Measurements from ENCODE around the gene ATP1B3. TPM values are rescaled to one million over a fixed set of nuclear protein-coding genes. Genes with fewer than 3 reads are reported as not detected.

The ATP1B3 gene
- total and polyA plus RNA-seq, 10 of the 15 experiments (the other 5 are each of a cell fraction or from before 2014, with no cell fraction given) = 41.4 to 200 (median 94.0) TPM

DNA sequence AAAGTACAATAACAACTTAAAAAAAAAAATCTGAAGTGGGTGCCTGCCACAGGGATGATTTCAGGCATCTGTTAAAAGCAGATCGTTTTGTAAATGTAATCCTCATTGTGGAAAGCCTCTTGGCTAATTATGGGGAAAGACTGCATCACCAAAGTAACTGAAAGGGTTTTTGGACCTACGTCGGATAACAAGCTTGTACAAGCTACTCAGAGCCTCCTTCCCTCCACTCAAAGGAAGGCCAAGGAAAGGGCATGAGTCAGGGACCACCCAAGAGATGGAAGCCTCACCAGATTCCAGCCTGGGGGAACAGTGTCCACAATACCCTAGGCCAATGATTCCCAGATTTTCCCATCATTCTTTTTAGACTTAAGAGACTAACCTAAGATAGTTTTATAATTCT lies 84.3 kb downstream of the ATP1B3 start:
- Histone ChIP-seq H3K4me2 (ENCODE audit: control insufficient read depth, insufficient read depth) (no peak overlapping the region), H2AFZ (ENCODE audit: control insufficient read depth, low read depth, low read length) (no peak overlapping the region), H4K20me1 (ENCODE audit: control insufficient read depth, insufficient read depth) (no peaks in the 10 kb centered on the region), H3K27me3 (replicated peaks in 1 of 2; ENCODE audit: control insufficient read depth in 2 of 2, insufficient read depth in 2 of 2, low read length in 1 of 2) (no peaks in the 10 kb centered on the region), H3K9ac (ENCODE audit: control insufficient read depth, insufficient read depth, low read length) (no peak overlapping the region), H3K36me3 (ENCODE audit: control insufficient read depth in 2 of 2, insufficient read depth in 2 of 2, low read length in 1 of 2) (no peaks in the 10 kb centered on the region; a peak in 1 of 4 replicates), H3K4me1 (ENCODE audit: control insufficient read depth, insufficient read depth, low read length) (no peaks in the 10 kb centered on the region), H3K27ac (ENCODE audit: control insufficient read depth, insufficient read depth) (no peak overlapping the region), H3K9me3 (replicated peaks; ENCODE audit: control insufficient read depth, insufficient read depth, low read length) (no peaks in the 10 kb centered on the region), H3K4me3 (no peak overlapping the region), H3K79me2 (ENCODE audit: control insufficient read depth, insufficient read depth, low read length) (no peaks in the 10 kb centered on the region)
- 79% methylated on average over 3 of the region's 3 CpGs for WGBS (ENCODE audit: insufficient coverage, insufficient replicate concordance, low lambda C conversion rate, missing lambda C conversion rate)
- intact Hi-C loops (cut with micrococcal nuclease; ENCODE audit: unreplicated experiment) = loop anchor here (5.0 kb wide), 1 partner anchor 67 kb away; no protein-coding TSS in a partner anchor
- POLR2A ChIA-PET = no interaction called here
- BruUV-seq (replicated peaks) = no TSS peak
- DNase-seq (ENCODE audit: low read depth, low spot score) (no peak), FAIRE-seq (no peak), ATAC-seq (no peak)
- SMC1A ChIA-PET (ENCODE audit: uncharacterized antibody, unreplicated experiment) = interaction anchor here (0.9 kb wide), 1 partner anchor 13 kb away, joined by 4 read pairs; no protein-coding TSS in a partner anchor
- RAD21 ChIA-PET (ENCODE audit: unreplicated experiment) = no interaction called here
- no peak for TF ChIP-seq RUNX3 (IDR thresholded peaks at IDR 0.05; ENCODE audit: low read length)
- no peak for TF ChIP-seq TAF1 (IDR thresholded peaks at IDR 0.05; ENCODE audit: borderline replicate concordance, low read depth, low read length)
- TF ChIP-seq LARP7 (IDR thresholded peaks at IDR 0.05) = no peak
- no peak for TF ChIP-seq KAT2A (conservative IDR thresholded peaks at IDR 0.05; ENCODE audit: control insufficient read depth, low read depth, low read length)
- TF ChIP-seq, protein P1, sequence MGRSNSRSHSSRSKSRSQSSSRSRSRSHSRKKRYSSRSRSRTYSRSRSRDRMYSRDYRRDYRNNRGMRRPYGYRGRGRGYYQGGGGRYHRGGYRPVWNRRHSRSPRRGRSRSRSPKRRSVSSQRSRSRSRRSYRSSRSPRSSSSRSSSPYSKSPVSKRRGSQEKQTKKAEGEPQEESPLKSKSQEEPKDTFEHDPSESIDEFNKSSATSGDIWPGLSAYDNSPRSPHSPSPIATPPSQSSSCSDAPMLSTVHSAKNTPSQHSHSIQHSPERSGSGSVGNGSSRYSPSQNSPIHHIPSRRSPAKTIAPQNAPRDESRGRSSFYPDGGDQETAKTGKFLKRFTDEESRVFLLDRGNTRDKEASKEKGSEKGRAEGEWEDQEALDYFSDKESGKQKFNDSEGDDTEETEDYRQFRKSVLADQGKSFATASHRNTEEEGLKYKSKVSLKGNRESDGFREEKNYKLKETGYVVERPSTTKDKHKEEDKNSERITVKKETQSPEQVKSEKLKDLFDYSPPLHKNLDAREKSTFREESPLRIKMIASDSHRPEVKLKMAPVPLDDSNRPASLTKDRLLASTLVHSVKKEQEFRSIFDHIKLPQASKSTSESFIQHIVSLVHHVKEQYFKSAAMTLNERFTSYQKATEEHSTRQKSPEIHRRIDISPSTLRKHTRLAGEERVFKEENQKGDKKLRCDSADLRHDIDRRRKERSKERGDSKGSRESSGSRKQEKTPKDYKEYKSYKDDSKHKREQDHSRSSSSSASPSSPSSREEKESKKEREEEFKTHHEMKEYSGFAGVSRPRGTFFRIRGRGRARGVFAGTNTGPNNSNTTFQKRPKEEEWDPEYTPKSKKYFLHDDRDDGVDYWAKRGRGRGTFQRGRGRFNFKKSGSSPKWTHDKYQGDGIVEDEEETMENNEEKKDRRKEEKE (IDR thresholded peaks at IDR 0.05) = no peak
- no peak for TF ChIP-seq CHD1 (IDR thresholded peaks at IDR 0.05; ENCODE audit: low read depth, low read length)
- TF ChIP-seq NBN (IDR thresholded peaks at IDR 0.05) = no peak
- TF ChIP-seq CREB1 (IDR thresholded peaks at IDR 0.05; ENCODE audit: low read depth) = no peak
- no peak for TF ChIP-seq STAT1 (conservative IDR thresholded peaks at IDR 0.05)
- no peak for TF ChIP-seq SREBF2 (IDR thresholded peaks at IDR 0.05; ENCODE audit: low read length)
- TF ChIP-seq, protein P2, sequence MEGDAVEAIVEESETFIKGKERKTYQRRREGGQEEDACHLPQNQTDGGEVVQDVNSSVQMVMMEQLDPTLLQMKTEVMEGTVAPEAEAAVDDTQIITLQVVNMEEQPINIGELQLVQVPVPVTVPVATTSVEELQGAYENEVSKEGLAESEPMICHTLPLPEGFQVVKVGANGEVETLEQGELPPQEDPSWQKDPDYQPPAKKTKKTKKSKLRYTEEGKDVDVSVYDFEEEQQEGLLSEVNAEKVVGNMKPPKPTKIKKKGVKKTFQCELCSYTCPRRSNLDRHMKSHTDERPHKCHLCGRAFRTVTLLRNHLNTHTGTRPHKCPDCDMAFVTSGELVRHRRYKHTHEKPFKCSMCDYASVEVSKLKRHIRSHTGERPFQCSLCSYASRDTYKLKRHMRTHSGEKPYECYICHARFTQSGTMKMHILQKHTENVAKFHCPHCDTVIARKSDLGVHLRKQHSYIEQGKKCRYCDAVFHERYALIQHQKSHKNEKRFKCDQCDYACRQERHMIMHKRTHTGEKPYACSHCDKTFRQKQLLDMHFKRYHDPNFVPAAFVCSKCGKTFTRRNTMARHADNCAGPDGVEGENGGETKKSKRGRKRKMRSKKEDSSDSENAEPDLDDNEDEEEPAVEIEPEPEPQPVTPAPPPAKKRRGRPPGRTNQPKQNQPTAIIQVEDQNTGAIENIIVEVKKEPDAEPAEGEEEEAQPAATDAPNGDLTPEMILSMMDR (IDR thresholded peaks at IDR 0.05 in 2 of 3, conservative IDR thresholded peaks at IDR 0.05 in 1 of 3; ENCODE audit: control insufficient read depth in 2 of 3, extremely low read depth in 1 of 3, insufficient read depth in 1 of 3, low read depth in 3 of 3, low read length in 3 of 3) = no peak
- TF ChIP-seq SIN3A (IDR thresholded peaks at IDR 0.05; ENCODE audit: low read depth, low read length) = no peak
- no peak for TF ChIP-seq CBX5 (IDR thresholded peaks at IDR 0.05; ENCODE audit: low read depth)
- TF ChIP-seq SP1 (IDR thresholded peaks at IDR 0.05; ENCODE audit: low read depth, low read length) = no peak
- CTCF ChIA-PET = interaction anchor here (1.0 to 1.2 kb wide), 3 partner anchors 11 to 251 kb away, joined by 3 to 4 read pairs (median 3); no protein-coding TSS in a partner anchor
- in situ Hi-C loops (cut with MboI) = loop anchor here (5.0 kb wide), 1 partner anchor 322 kb away; no protein-coding TSS in a partner anchor

Data from GM12878 (cell line).